ENCODE results near the gene CCDC195.

Gene CCDC195

GRCh38 chr2:224694502-224694901 lies 21.7 kb downstream of the CCDC195 start:
- no peaks in the 10 kb centered on the region for H3K4me1 ChIP-seq (ENCODE audit: insufficient read depth, poor library complexity, severe bottlenecking)
- H3K36me3 ChIP-seq (ENCODE audit: low read depth) = no peaks in the 10 kb centered on the region
- ATAC-seq (ENCODE audit: low read depth) (no peak), DNase-seq (ENCODE audit: low spot score) (no peak)
- no peaks in the 10 kb centered on the region for H3K9me3 ChIP-seq (ENCODE audit: severe bottlenecking)
- H3K4me3 ChIP-seq (ENCODE audit: severe bottlenecking) = no peak overlapping the region
- no peak overlapping the region for H3K27ac ChIP-seq (ENCODE audit: poor library complexity, severe bottlenecking)
- TF ChIP-seq CTCF (IDR thresholded peaks at IDR 0.05; ENCODE audit: poor library complexity, severe bottlenecking) = no peak
- no peaks in the 10 kb centered on the region for H3K27me3 ChIP-seq (ENCODE audit: insufficient read depth, poor library complexity, severe bottlenecking)

DNA sequence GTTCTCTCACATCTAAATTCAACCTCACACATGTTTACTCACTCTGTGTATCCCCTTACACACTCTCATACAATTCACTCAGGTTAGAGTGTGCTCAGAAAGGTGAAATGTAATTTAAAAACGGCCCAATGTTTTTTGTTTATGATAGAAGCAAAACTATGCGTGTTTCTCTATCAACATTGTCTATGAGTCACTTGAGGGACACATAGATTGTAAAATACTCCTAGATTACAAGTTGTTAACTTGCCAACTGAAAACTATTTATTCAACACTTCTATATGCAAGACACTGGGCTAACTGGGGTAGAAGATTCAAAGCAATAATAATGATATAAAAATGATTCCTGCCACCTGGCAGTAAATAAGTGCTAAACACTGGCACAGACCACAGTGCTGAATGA lies 24.6 kb downstream of the CCDC195 start:
- no peaks in the 10 kb centered on the region for H3K9me3 ChIP-seq (ENCODE audit: severe bottlenecking)
- DNase-seq (ENCODE audit: low spot score) (no peak), ATAC-seq (ENCODE audit: low read depth) (no peak)
- H3K36me3 ChIP-seq (ENCODE audit: low read depth) = no peaks in the 10 kb centered on the region
- no peaks in the 10 kb centered on the region for H3K4me1 ChIP-seq (ENCODE audit: insufficient read depth, poor library complexity, severe bottlenecking)
- no peak for TF ChIP-seq CTCF (IDR thresholded peaks at IDR 0.05; ENCODE audit: poor library complexity, severe bottlenecking)
- H3K27ac ChIP-seq (ENCODE audit: poor library complexity, severe bottlenecking) = no peak overlapping the region
- no peak overlapping the region for H3K4me3 ChIP-seq (ENCODE audit: severe bottlenecking)
- H3K27me3 ChIP-seq (ENCODE audit: insufficient read depth, poor library complexity, severe bottlenecking) = no peaks in the 10 kb centered on the region

DNA sequence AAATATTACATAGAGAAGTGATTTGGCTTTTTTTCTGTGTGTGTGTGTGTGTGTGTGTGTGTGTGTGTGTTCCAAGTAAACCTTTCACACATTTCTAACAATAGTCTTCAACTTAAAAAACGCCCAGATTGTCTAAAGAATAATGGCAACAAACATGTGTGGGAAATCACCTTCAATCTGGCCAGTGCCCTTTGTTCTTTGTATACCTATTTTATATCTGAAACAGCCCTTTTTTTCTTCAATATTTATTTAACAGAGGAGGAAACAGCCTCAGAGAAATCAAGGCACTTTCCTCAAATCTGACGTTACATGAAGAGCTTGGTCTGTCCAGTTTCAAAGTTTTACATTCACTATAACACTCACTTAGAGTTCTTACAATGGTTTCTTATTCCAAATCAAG lies 25.3 kb downstream of the CCDC195 start:
- H3K36me3 ChIP-seq (ENCODE audit: low read depth) = no peaks in the 10 kb centered on the region
- no peak for TF ChIP-seq CTCF (IDR thresholded peaks at IDR 0.05; ENCODE audit: poor library complexity, severe bottlenecking)
- DNase-seq (ENCODE audit: low spot score) (no peak), ATAC-seq (ENCODE audit: low read depth) (no peak)
- no peaks in the 10 kb centered on the region for H3K4me1 ChIP-seq (ENCODE audit: insufficient read depth, poor library complexity, severe bottlenecking)
- no peaks in the 10 kb centered on the region for H3K9me3 ChIP-seq (ENCODE audit: severe bottlenecking)
- H3K4me3 ChIP-seq (ENCODE audit: severe bottlenecking) = no peak overlapping the region
- H3K27ac ChIP-seq (ENCODE audit: poor library complexity, severe bottlenecking) = no peak overlapping the region
- H3K27me3 ChIP-seq (ENCODE audit: insufficient read depth, poor library complexity, severe bottlenecking) = no peaks in the 10 kb centered on the region

GRCh38 chr2:224689539-224689938 lies 26.6 kb downstream of the CCDC195 start:
- H3K36me3 ChIP-seq (ENCODE audit: low read depth) = no peaks in the 10 kb centered on the region
- no peak for TF ChIP-seq CTCF (IDR thresholded peaks at IDR 0.05; ENCODE audit: poor library complexity, severe bottlenecking)
- H3K4me3 ChIP-seq (ENCODE audit: severe bottlenecking) = no peak overlapping the region
- H3K27me3 ChIP-seq (ENCODE audit: insufficient read depth, poor library complexity, severe bottlenecking) = no peaks in the 10 kb centered on the region
- H3K27ac ChIP-seq (ENCODE audit: poor library complexity, severe bottlenecking) = no peak overlapping the region
- no peak for ATAC-seq (ENCODE audit: low read depth)
- no peak for DNase-seq (ENCODE audit: low spot score)
- H3K9me3 ChIP-seq (ENCODE audit: severe bottlenecking) = no peaks in the 10 kb centered on the region
- no peaks in the 10 kb centered on the region for H3K4me1 ChIP-seq (ENCODE audit: insufficient read depth, poor library complexity, severe bottlenecking)

DNA sequence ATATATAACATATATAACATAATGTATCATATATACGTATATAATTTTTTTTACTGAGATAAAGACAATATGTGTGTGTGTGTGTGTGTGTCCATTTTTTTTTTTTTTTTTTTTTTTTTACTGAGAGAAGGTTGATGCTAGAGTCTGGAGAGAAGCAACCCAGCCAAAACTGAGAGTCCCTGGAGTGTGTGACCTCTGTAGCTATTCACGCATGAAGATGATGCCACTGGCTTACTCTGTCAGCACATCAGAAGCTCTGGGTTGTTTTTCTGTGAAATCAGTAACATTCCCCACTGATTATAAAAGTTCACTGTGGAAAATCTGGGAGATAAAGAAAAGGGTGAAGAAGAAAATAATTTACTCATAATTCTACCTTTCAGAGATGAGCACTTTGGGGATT lies 27.2 kb downstream of the CCDC195 start:
- Histone ChIP-seq H3K27ac (ENCODE audit: poor library complexity, severe bottlenecking) (no peak overlapping the region), H3K36me3 (ENCODE audit: low read depth) (no peaks in the 10 kb centered on the region), H3K27me3 (ENCODE audit: insufficient read depth, poor library complexity, severe bottlenecking) (no peaks in the 10 kb centered on the region), H3K4me3 (ENCODE audit: severe bottlenecking) (no peak overlapping the region), H3K9me3 (ENCODE audit: severe bottlenecking) (no peaks in the 10 kb centered on the region), H3K4me1 (ENCODE audit: insufficient read depth, poor library complexity, severe bottlenecking) (no peaks in the 10 kb centered on the region)
- TF ChIP-seq CTCF (IDR thresholded peaks at IDR 0.05; ENCODE audit: poor library complexity, severe bottlenecking) = no peak
- ATAC-seq (ENCODE audit: low read depth) = no peak
- DNase-seq (ENCODE audit: low spot score) = no peak
